Transverse colon (tissue), 4 donors: ENCODE measurements around the gene ZNF423. TPM values are rescaled to one million over a fixed set of nuclear protein-coding genes. Genes with fewer than 3 reads are reported as not detected.

ENCODE experiments used
- DNase-seq: peaks from one replicate; pipeline ENCODE4 v3.0.0-alpha.2; 2019
- H3K27ac ChIP-seq, 4 donors: fragments of 200-600 bp; sonication (generic); 2 replicates each; pipeline ENCODE4 v1.5.1; 2016 to 2018; ENCODE audit warnings: inconsistent platforms in 4 of 4
- H3K27me3 ChIP-seq: fragments of 200-600 bp; sonication (generic); 2 replicates; pipeline ENCODE4 v1.5.1; 2017; ENCODE audit warnings: inconsistent platforms
- H3K36me3 ChIP-seq, 4 donors: fragments of 200-600 bp; sonication (generic); 2 replicates each; pipeline ENCODE4 v1.5.1; 2017 to 2019; ENCODE audit warnings: inconsistent platforms in 4 of 4
- H3K4me1 ChIP-seq, 4 donors: fragments of 200-600 bp; sonication (generic); 2 replicates each; pipeline ENCODE4 v1.5.1; 2017 to 2020; ENCODE audit warnings: inconsistent platforms in 4 of 4
- H3K4me3 ChIP-seq, 4 donors: fragments of 200-600 bp; sonication (generic); 1 replicate in 1 of 4; 2 replicates in 3 of 4; pipeline versions ENCODE4 v1.5.1 to v1.6.1; 2017 to 2019; ENCODE audit warnings: inconsistent platforms in 4 of 4
- H3K9me3 ChIP-seq, 2 donors: fragments of 200-600 bp; sonication (generic); 2 replicates each; pipeline ENCODE4 v1.5.1; 2017 to 2019; ENCODE audit warnings: inconsistent platforms in 2 of 2
- CTCF ChIP-seq, 5 experiments: fragments of 200-600 bp in 3 of 5; fragments of 450-650 bp in 2 of 5; sonication (generic) in 3 of 5; IDR thresholded peaks; 1 replicate in 2 of 5; 2 replicates in 3 of 5; pipeline ENCODE4 v1.5.1; 2016 to 2017; ENCODE audit warnings: antibody characterized with exemption in 5 of 5, inconsistent platforms in 3 of 5, mild to moderate bottlenecking in 2 of 5, moderate library complexity in 1 of 5
- EP300 ChIP-seq: sonication (generic); formaldehyde crosslinking; IDR thresholded peaks from one replicate; pipeline ENCODE4 v1.6.1; 2017; ENCODE audit warnings: antibody characterized with exemption, low read depth
- POLR2A ChIP-seq: fragments of 450-650 bp; IDR thresholded peaks from one replicate; pipeline ENCODE4 v1.6.1; 2016; ENCODE audit warnings: antibody characterized with exemption, mild to moderate bottlenecking, moderate library complexity
- POLR2AphosphoS5 ChIP-seq, 3 donors: sonication (generic); formaldehyde crosslinking; IDR thresholded peaks; one replicate each; pipeline ENCODE4 v1.6.1; 2016; ENCODE audit warnings: antibody characterized with exemption in 3 of 3
- WGBS, 2 donors: methylation state at CpG; one replicate each; pipeline ENCODE4 v1.1.5; 2018; ENCODE audit warnings: low coverage in 1 of 2; 5-methylcytosine and 5-hydroxymethylcytosine counted together
- in situ Hi-C, 4 donors: fragments of 200-750 bp; cut with MboI; loops; one replicate each; pipeline versions ENCODE4 v1.15.0 to v1.15.1; 2017; ENCODE audit warnings: low sequenced_read_pairs in 3 of 4, low pct_ligation_motif_present in 1 of 4, low pct_unique_long_range_greater_than_20kb in 1 of 4
- intact Hi-C: fragments of 100-400 bp; cut with DNase I; formaldehyde crosslinking; loops from one replicate; pipeline ENCODE4 v1.15.1; 2023; ENCODE audit warnings: low total_unique reads
- total RNA-seq, 4 donors: library from RNA; depleted of rRNA; stranded (reverse); fragments of >200 nt; gene quantifications; one replicate each; pipeline ENCODE4 v1.1.0, GENCODE V29; 2016

ZNF423 gene
- total RNA-seq, 4 donors from 2014 or later: 4.9 to 13.1 (median 7.2) TPM

- H3K36me3 ChIP-seq: no peaks in the 10 kb centered on the region
- DNase-seq: no peak
- in situ Hi-C loops: no loop called here
- no peaks in the 10 kb centered on the region for H3K4me1 ChIP-seq
- no peaks in the 10 kb centered on the region for H3K27me3 ChIP-seq
- WGBS, 2 donors: 61 to 65% methylated on average over 4 to 11 of the region's 11 CpGs
- no peak overlapping the region for H3K27ac ChIP-seq
- TF ChIP-seq POLR2A (no peak), EP300 (no peak), CTCF (IDR thresholded peaks at IDR 0.05) (no peak), POLR2AphosphoS5 (IDR thresholded peaks at IDR 0.05) (no peak)
- intact Hi-C loops: no loop called here
- H3K9me3 ChIP-seq: no peaks in the 10 kb centered on the region
- H3K4me3 ChIP-seq: no peak overlapping the region
These were observed 55.0 kb downstream of the ZNF423 start for GRCh38 chr16:49800876-49801275.

DNA sequence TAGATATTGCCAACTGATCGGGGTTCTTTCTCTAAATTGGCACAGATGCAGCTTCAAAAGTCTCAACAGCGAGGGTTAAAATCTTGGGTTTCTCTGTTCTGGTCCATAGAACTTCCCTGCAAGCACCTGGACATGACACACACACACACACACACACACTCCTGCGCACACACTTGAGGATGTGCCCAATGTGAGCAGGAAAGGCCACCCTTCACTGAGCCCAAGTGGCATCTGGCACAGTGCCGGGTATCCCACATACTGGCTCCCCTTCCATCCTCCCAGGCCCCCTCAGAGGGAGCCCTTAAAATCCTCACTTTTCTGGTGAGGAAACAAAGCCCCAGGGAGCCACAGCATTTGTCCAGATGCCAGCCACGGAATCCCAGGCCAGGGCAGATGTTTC, 55.5 kb downstream of the ZNF423 start:
- H3K36me3 ChIP-seq: no peaks in the 10 kb centered on the region
- in situ Hi-C loops: no loop called here
- WGBS, 2 donors: 66% methylated on average over 5 of the region's 5 CpGs; no CpG with 5 or more reads in 1 of the 2 donors
- no peak overlapping the region for H3K4me3 ChIP-seq
- H3K4me1 ChIP-seq: no peaks in the 10 kb centered on the region
- no peaks in the 10 kb centered on the region for H3K27me3 ChIP-seq
- TF ChIP-seq POLR2AphosphoS5 (IDR thresholded peaks at IDR 0.05): no peak
- no peak for TF ChIP-seq POLR2A
- TF ChIP-seq CTCF (IDR thresholded peaks at IDR 0.05): no peak
- TF ChIP-seq EP300: no peak
- no peak overlapping the region for H3K27ac ChIP-seq
- H3K9me3 ChIP-seq: no peaks in the 10 kb centered on the region
- intact Hi-C loops: no loop called here
- no peak for DNase-seq

- no peaks in the 10 kb centered on the region for H3K4me1 ChIP-seq
- 74% methylated on average over 4 of the region's 4 CpGs; no CpG with 5 or more reads in 1 of the 2 donors for whole genome bisulfite sequencing, 2 donors
- no peak overlapping the region for H3K27ac ChIP-seq
- H3K36me3 ChIP-seq: no peaks in the 10 kb centered on the region
- H3K27me3 ChIP-seq: no peaks in the 10 kb centered on the region
- in situ Hi-C loops (no loop called here), intact Hi-C loops (no loop called here)
- H3K9me3 ChIP-seq: no peaks in the 10 kb centered on the region
- TF ChIP-seq CTCF (IDR thresholded peaks at IDR 0.05): no peak
- TF ChIP-seq EP300: no peak
- TF ChIP-seq POLR2A: no peak
- no peak for TF ChIP-seq POLR2AphosphoS5 (IDR thresholded peaks at IDR 0.05)
- no peak for DNase-seq
- H3K4me3 ChIP-seq: no peak overlapping the region
These were observed 56.7 kb downstream of the ZNF423 start for GRCh38 chr16:49799172-49799571.

- in situ Hi-C loops (no loop called here), intact Hi-C loops (no loop called here)
- Histone ChIP-seq H3K27ac (no peak overlapping the region), H3K4me1 (no peaks in the 10 kb centered on the region), H3K36me3 (no peaks in the 10 kb centered on the region), H3K9me3 (no peaks in the 10 kb centered on the region), H3K27me3 (no peaks in the 10 kb centered on the region), H3K4me3 (no peak overlapping the region)
- WGBS, 2 donors: 93% methylated on average over 8 of the region's 8 CpGs; no CpG with 5 or more reads in 1 of the 2 donors
- DNase-seq: no peak
- TF ChIP-seq POLR2A (no peak), POLR2AphosphoS5 (IDR thresholded peaks at IDR 0.05) (no peak), EP300 (no peak), CTCF (IDR thresholded peaks at IDR 0.05) (no peak)
These were observed 60.4 kb downstream of the ZNF423 start for GRCh38 chr16:49795513-49795912.
